Effector CD8-positive, alpha-beta T cell (primary cell): ENCODE measurements around the gene ZNF383.
"Not testable (repeated sequence)": the region's sequence is repeated elsewhere in the genome, so short reads cannot be mapped to it uniquely, and the experiment has no call there.

Experiments
- DNase-seq: peaks from one replicate; lab custom pipeline; 2025; lab: John Stamatoyannopoulos, UW
- total RNA-seq, 4 experiments: gene quantifications; one replicate each; lab custom pipeline; 2026; lab: John Stamatoyannopoulos, UW

ZNF383 gene
- 28.1 to 54.3 (median 42.6) reads per million in 4 experiments for total RNA-seq

GRCh38 chr19:37217775-37218591 lies at the start of gene ZNF383:
Gene ZNF383, plus strand, starts transcription at chr19:37218214. Its CDS starts 12,240 bp downstream, at chr19:37230454.
- DNase-seq, result peak; percentile 61

GRCh38 chr19:37172368-37173366 lies 45.3 kb upstream of the ZNF383 start, which contains the start of gene ZNF585A:
Gene ZNF585A, minus strand, starts transcription at chr19:37172695. Its CDS starts 2,785 bp downstream, at chr19:37169910.
- DNase-seq, result peak; percentile 83

GRCh38 chr19:37186071-37186470 lies 31.9 kb upstream of the ZNF383 start:
- not testable (repeated sequence) for DNase-seq

DNA sequence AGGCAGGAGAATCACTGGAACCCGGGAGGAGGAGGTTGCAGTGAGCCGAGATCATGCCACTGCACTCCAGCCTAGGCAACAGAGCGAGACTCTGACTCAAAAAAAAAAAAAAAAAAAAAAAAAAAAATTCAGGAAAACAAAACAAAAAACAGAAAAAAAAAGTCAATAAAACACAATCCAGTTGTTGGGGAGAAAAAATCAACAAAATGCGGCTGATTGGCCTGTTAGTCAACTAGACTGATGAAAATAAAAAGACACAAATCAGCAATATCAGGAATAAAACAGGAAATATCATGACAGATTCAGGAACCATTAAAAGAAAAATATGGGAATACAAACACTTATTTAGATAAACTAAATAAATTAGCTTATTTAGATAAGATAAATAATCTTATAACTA lies 22.8 kb upstream of the ZNF383 start:
- DNase-seq, result not testable (repeated sequence)

DNA sequence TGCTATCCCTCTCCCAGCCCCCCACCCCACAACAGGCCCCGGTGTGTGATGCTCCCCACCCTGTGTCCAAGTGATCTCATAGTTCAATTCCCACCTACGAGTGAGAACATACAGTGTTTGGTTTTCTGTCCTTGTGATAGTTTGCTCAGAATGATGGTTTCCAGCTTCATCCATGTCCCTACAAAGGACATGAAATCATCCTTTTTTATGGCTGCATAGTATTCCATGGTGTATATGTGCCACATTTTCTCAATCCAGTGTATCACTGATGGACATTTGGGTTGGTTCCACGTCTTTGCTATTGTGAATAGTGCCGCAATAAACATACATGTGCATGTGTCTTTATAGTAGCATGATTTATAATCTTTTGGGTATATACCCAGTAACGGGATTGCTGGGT lies 20.9 kb upstream of the ZNF383 start:
- DNase-seq, result not testable (repeated sequence)

GRCh38 chr19:37197768-37198167 lies 20.2 kb upstream of the ZNF383 start:
- no peak for DNase-seq

DNA sequence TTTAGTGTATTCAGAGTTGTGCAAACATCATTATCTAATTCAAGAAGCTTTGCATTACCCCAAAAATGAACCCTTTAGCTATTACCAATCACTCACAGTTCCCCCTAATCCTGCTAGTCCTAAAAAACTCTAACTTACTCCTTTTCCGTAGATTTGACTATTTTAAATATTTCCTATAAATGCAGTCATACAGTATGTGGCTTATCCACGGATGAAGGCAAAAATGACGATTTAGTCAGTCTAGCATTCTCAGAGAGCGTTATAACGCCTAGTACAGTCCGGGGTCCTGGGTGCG lies 587 bp upstream of the ZNF383 start:
- DNase-seq, result no peak

- no peak for DNase-seq
Observed at GRCh38 chr19:37218592-37218935, 550 bp downstream of the ZNF383 start.

GRCh38 chr19:37220383-37220782 lies 2.4 kb downstream of the ZNF383 start:
- DNase-seq, result no peak

DNA sequence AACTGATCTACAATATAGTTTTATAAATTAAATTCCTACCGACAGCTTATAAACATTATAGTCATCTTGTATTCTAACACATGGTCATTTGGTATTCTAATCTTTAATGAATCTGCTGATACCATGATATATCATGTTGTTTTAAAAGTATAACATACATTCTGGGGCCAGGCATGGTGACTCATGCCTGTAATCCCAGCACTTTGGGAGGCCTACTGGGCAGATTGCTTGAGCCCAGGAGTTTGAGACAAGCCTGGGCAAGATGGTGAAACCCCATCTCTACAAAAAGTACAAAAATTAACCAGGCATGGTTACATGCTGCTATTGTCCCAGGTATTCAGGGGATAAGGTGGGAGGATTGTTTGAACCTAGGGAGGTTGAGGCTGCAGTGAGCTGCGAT lies 3.1 kb downstream of the ZNF383 start:
- DNase-seq, result no peak

GRCh38 chr19:37226248-37226647 lies 8.2 kb downstream of the ZNF383 start:
- DNase-seq, result no peak

- DNase-seq, result peak; percentile 10
Observed at GRCh38 chr19:37227996-37228395, 10.0 kb downstream of the ZNF383 start.

GRCh38 chr19:37243206-37243632 lies 25.2 kb downstream of the ZNF383 start:
- no peak for DNase-seq

- no peak for DNase-seq
Observed at GRCh38 chr19:37251308-37252229, 33.6 kb downstream of the ZNF383 start.

GRCh38 chr19:37263028-37263427 lies 45.0 kb downstream of the ZNF383 start:
- not testable (repeated sequence) for DNase-seq

- not testable (repeated sequence) for DNase-seq
Observed at GRCh38 chr19:37267005-37267404, 49.0 kb downstream of the ZNF383 start.

GRCh38 chr19:37267755-37268154 lies 49.7 kb downstream of the ZNF383 start:
- not testable (repeated sequence) for DNase-seq

DNA sequence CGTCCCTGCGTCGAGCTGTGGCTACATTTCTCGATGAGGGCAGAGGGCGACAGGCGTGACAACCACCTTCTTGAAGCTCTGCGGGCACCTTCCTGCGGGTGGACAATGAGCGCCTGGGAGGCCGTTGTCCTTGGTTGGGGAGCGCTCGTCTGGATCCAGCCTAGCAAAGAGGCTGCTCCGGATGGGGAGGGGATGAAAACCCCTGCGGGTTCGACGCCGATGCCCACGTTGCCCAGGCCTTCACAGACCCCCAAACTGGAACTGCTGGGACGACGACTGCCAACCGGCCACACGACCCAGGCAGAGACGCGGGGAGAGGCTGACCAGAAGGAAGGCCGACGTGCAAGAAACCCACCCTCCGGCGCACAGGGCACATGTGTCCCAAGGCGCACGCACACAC lies 62.6 kb downstream of the ZNF383 start:
- not testable (repeated sequence) for DNase-seq

- DNase-seq, result not testable (repeated sequence)
Observed at GRCh38 chr19:37284020-37284419, 66.0 kb downstream of the ZNF383 start.

GRCh38 chr19:37289229-37289628 lies 71.2 kb downstream of the ZNF383 start:
- DNase-seq, result not testable (repeated sequence)
